Upper lobe of right lung (tissue), 1 donor: Measurements from ENCODE around the gene MIER1. TPM values are rescaled to one million over a fixed set of nuclear protein-coding genes. Genes with fewer than 3 reads are reported as not detected.
A peak's percentile ranks its signal among the peaks of the same experiment; 100 is the strongest.
"Not testable (repeated sequence)": the region's sequence is repeated elsewhere in the genome, so short reads cannot be mapped to it uniquely, and the experiment has no call there.

Experiments
- ATAC-seq: fragments of 200-7000 bp; cut with Tn5 transposase; one replicate; pipeline ENCODE4 v1.9.1; 2020; ENCODE audit warnings: mild to moderate bottlenecking, moderate library complexity
- DNase-seq: peaks from one replicate; pipeline ENCODE4 v3.0.0-alpha.2; 2020
- H3K27ac ChIP-seq: fragments of 200-600 bp; one replicate; pipeline ENCODE4 v1.8.0; 2022
- H3K27me3 ChIP-seq: fragments of 200-600 bp; one replicate; pipeline ENCODE4 v1.8.0; 2022; ENCODE audit warnings: mild to moderate bottlenecking
- H3K36me3 ChIP-seq: fragments of 200-600 bp; one replicate; pipeline ENCODE4 v1.8.0; 2022
- H3K4me1 ChIP-seq: fragments of 200-600 bp; one replicate; pipeline ENCODE4 v1.8.0; 2022
- H3K4me3 ChIP-seq: fragments of 200-600 bp; one replicate; pipeline ENCODE4 v1.8.0; 2022; ENCODE audit warnings: mild to moderate bottlenecking
- H3K9me3 ChIP-seq: fragments of 200-600 bp; one replicate; pipeline ENCODE4 v1.8.0; 2022
- intact Hi-C: fragments of 100-400 bp; cut with DNase I; formaldehyde crosslinking; loops from one replicate; pipeline ENCODE4 v1.11.0; 2022
- total RNA-seq: library from RNA; stranded (reverse); fragmentation: NEBNext Ultra II Directional; extraction: Animal tissue kit (Norgen Biotek cat#: 25700); gene quantifications from one replicate; pipeline ENCODE4 v1.2.1, GENCODE V29; 2021
- TF ChIP-seq, protein P1 (sequence below): fragments of 200-600 bp; IDR thresholded peaks from one replicate; pipeline ENCODE4 v1.8.0; 2022; ENCODE audit warnings: antibody characterized with exemption
- donor health status: DM: no; HTN: yes; CAD: no; lungs with severe emphysema.

Gene MIER1
- total RNA-seq, 1 donor from 2014 or later = 43.8 TPM

DNA sequence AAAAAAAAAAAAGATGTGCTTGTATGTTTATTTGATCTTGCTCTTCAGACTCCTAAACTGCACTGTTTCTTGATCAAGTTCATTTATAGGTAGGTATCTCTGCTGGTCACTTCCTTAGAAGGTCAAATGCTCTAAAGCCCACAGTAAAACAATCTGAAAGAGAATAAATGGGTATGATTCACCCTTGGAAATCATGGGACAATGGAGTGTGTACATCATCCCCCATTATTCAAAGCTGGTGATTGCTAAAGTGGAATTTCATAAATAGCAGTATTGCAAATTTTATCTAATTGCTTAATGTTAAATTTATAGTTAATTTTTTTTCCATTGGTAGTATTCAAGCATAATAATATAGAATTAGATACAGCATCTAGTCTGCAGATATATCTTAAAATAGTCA is 53.4 kb downstream of the MIER1 start:
- Histone ChIP-seq H3K27me3 (no peaks in the 10 kb centered on the region), H3K27ac (no peak overlapping the region), H3K4me1 (no peaks in the 10 kb centered on the region), H3K9me3 (no peaks in the 10 kb centered on the region), H3K4me3 (no peak overlapping the region), H3K36me3 (peaks cover 82% of the 10 kb centered on the region)
- intact Hi-C loops = no loop called here
- no peak for ATAC-seq
- TF ChIP-seq, protein P1, sequence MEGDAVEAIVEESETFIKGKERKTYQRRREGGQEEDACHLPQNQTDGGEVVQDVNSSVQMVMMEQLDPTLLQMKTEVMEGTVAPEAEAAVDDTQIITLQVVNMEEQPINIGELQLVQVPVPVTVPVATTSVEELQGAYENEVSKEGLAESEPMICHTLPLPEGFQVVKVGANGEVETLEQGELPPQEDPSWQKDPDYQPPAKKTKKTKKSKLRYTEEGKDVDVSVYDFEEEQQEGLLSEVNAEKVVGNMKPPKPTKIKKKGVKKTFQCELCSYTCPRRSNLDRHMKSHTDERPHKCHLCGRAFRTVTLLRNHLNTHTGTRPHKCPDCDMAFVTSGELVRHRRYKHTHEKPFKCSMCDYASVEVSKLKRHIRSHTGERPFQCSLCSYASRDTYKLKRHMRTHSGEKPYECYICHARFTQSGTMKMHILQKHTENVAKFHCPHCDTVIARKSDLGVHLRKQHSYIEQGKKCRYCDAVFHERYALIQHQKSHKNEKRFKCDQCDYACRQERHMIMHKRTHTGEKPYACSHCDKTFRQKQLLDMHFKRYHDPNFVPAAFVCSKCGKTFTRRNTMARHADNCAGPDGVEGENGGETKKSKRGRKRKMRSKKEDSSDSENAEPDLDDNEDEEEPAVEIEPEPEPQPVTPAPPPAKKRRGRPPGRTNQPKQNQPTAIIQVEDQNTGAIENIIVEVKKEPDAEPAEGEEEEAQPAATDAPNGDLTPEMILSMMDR = no peak
- DNase-seq = no peak

- H3K27ac ChIP-seq, intact Hi-C loops, H3K4me1 ChIP-seq, DNase-seq, ATAC-seq, H3K27me3 ChIP-seq, H3K9me3 ChIP-seq, H3K4me3 ChIP-seq: not testable (repeated sequence)
- H3K36me3 ChIP-seq = peaks cover 91% of the 10 kb centered on the region
These were observed 54.8 kb downstream of the MIER1 start for GRCh38 chr1:66979621-66980020.

DNA sequence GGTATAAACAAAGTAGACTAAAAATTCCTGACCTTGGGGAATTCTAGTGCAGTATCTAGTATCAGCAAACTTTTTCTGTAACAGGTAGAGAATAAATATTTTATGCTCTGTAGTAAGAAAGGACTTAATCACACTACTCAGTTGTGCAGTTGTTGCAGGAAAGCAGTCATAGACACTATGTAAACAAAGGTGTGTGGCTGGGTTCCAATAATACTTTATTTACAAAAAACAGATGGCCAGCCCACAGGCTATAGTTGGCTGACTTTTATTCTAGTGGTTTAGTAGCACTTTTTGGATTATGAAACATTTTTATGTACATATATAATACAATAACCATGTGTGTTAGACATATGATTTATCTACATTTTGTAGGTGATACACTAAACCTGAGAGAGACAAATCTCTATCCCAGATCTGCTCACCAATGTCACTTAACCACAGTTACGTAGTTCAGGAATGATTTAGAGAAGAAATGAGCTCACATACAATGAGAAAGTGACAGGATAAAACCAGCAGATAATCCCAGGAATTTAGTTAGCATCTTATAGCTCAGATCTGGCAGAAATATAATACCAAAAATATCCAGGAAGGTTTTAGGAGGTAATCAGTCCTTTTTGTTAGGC is 56.1 kb downstream of the MIER1 start:
- intact Hi-C loops = no loop called here
- H3K4me3 ChIP-seq = peak overlapping the region; percentile 41
- no peaks in the 10 kb centered on the region for H3K4me1 ChIP-seq
- TF ChIP-seq, protein P1 = no peak
- DNase-seq (no peak), ATAC-seq (peak; percentile 29)
- H3K36me3 ChIP-seq = peaks cover 90% of the 10 kb centered on the region
- H3K27me3 ChIP-seq = no peaks in the 10 kb centered on the region
- H3K27ac ChIP-seq = no peak overlapping the region
- no peaks in the 10 kb centered on the region for H3K9me3 ChIP-seq

- intact Hi-C loops = no loop called here
- no peaks in the 10 kb centered on the region for H3K9me3 ChIP-seq
- DNase-seq = no peak
- peaks cover 90% of the 10 kb centered on the region for H3K36me3 ChIP-seq
- H3K27me3 ChIP-seq = no peaks in the 10 kb centered on the region
- peak overlapping the region; percentile 41 for H3K4me3 ChIP-seq
- no peaks in the 10 kb centered on the region for H3K4me1 ChIP-seq
- peak; percentile 51 for ATAC-seq
- TF ChIP-seq, protein P1 = no peak
- no peak overlapping the region for H3K27ac ChIP-seq
These were observed 56.9 kb downstream of the MIER1 start for GRCh38 chr1:66981679-66982078.

DNA sequence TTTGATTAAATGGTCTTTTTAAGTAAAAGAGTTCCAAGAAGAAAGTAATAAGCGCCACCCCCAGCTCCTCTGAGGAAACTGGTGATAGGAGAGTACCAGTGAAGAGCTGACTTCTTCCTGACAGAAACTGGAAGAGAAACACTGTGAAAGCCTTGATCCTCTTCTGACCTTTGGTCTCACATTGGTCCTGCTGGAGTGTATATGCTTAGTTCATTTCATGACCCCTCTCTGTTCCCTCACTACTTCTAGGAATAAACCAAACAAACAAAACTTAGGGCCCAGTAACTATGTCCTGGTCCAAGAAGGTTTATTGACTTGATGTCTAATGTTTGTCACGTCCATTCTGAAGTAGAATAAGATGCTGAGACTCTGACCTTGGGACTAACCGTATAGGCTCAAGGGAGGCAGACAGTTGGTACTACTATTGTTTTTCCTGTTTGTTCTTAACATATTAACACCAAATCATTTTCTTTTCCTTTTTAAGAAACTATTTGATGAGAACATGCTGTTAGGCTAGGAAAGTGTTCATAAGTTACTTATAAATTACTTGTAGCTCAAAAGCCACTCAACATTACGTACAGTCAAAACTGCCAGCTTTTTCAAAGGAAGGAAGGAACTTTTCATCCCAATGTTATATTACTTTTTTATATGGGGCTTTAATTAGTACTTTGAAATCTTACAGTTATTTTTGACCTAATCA is 57.9 kb downstream of the MIER1 start:
- peak overlapping the region; percentile 7 for H3K27ac ChIP-seq
- intact Hi-C loops = no loop called here

GRCh38 chr1:66984491-66984890 is 59.7 kb downstream of the MIER1 start:
- no peaks in the 10 kb centered on the region for H3K27me3 ChIP-seq
- H3K36me3 ChIP-seq = peaks cover 90% of the 10 kb centered on the region
- H3K4me3 ChIP-seq = no peak overlapping the region
- H3K27ac ChIP-seq = no peak overlapping the region
- DNase-seq (no peak), ATAC-seq (peak; percentile 28)
- TF ChIP-seq, protein P1 = no peak
- no peaks in the 10 kb centered on the region for H3K9me3 ChIP-seq
- intact Hi-C loops = no loop called here
- H3K4me1 ChIP-seq = no peaks in the 10 kb centered on the region

More for the DNA sequence above, 57.9 kb downstream of the MIER1 start:
- Histone ChIP-seq H3K9me3 (no peaks in the 10 kb centered on the region), H3K4me1 (no peaks in the 10 kb centered on the region), H3K27me3 (no peaks in the 10 kb centered on the region), H3K36me3 (peaks cover 90% of the 10 kb centered on the region), H3K4me3 (no peak overlapping the region)
- ATAC-seq = peak; percentile 49
- TF ChIP-seq, protein P1 = no peak
- no peak for DNase-seq
